Colonic mucosa (tissue), 4 donors: ENCODE data around the gene KRT40. TPM values are rescaled to one million over a fixed set of nuclear protein-coding genes. Genes with fewer than 3 reads are reported as not detected.

Source experiments
- DNase-seq: peaks from one replicate; pipeline ENCODE4 v3.0.0-alpha.2; 2020
- H3K27ac ChIP-seq: fragments of 200-600 bp; one replicate; pipeline ENCODE4 v1.8.0; 2021
- H3K27me3 ChIP-seq: fragments of 200-600 bp; one replicate; pipeline ENCODE4 v1.8.0; 2021
- H3K36me3 ChIP-seq: fragments of 200-600 bp; one replicate; pipeline ENCODE4 v1.8.0; 2021
- H3K4me1 ChIP-seq: fragments of 200-600 bp; one replicate; pipeline ENCODE4 v1.8.0; 2021; ENCODE audit warnings: mild to moderate bottlenecking
- H3K4me3 ChIP-seq: fragments of 200-600 bp; one replicate; pipeline ENCODE4 v1.8.0; 2021
- H3K9ac ChIP-seq, 2 donors: one replicate each; pipeline ENCODE4 v1.7.0; 2013; ENCODE audit warnings: control low read depth in 2 of 2, low read depth in 2 of 2, low read length in 2 of 2
- H3K9me3 ChIP-seq: fragments of 200-600 bp; one replicate; pipeline ENCODE4 v1.8.0; 2021
- intact Hi-C: fragments of 100-400 bp; cut with DNase I; formaldehyde crosslinking; loops from one replicate; pipeline ENCODE4 v1.14.1; 2022
- total RNA-seq, 2 donors: library from RNA; stranded (reverse); fragmentation: NEBNext Ultra II Directional in 1 of 2; extraction: Animal tissue kit (Norgen Biotek cat#: 25700) in 1 of 2; gene quantifications; one replicate each; pipeline ENCODE4 v1.2.1, GENCODE V29; 2021
- TF ChIP-seq, protein P1 (sequence below): fragments of 200-600 bp; IDR thresholded peaks from one replicate; pipeline ENCODE4 v1.8.0; 2022; ENCODE audit warnings: antibody characterized with exemption, mild to moderate bottlenecking
- donor health status: healthy.
- donor health status: DM: no; HTN: no; CAD: no.
- donor health status: DM: no; HTN: no; CAD: no.

KRT40 gene
- total RNA-seq, 2 donors from 2014 or later, result 0.32 TPM; not detected in 1

DNA sequence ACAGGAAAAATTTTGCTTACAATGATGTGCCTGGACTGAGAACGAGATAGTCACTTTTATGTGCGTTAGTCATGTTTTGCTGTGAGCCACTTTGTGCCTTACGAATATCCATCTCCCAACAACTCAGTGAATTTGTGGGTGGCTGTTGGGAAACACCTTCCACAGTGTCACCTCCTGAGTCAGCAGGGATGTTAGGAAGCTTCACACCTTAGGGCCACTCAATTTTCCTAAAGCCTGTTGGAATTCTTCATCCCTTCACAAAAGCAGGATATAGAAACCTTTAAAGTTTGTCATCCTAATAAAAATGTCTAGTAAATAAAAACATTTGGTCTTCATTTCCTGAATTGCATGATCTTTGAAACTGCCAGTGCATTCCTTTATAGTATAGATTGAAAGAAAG lies 29.1 kb upstream of the KRT40 start:
- no peaks in the 10 kb centered on the region for H3K4me1 ChIP-seq
- no peak overlapping the region for H3K27ac ChIP-seq
- H3K9me3 ChIP-seq, result no peaks in the 10 kb centered on the region
- no peak overlapping the region for H3K4me3 ChIP-seq
- H3K36me3 ChIP-seq, result no peaks in the 10 kb centered on the region
- no peak for DNase-seq
- H3K27me3 ChIP-seq, result no peaks in the 10 kb centered on the region
- H3K9ac ChIP-seq, result no peak overlapping the region
- TF ChIP-seq, protein P1, sequence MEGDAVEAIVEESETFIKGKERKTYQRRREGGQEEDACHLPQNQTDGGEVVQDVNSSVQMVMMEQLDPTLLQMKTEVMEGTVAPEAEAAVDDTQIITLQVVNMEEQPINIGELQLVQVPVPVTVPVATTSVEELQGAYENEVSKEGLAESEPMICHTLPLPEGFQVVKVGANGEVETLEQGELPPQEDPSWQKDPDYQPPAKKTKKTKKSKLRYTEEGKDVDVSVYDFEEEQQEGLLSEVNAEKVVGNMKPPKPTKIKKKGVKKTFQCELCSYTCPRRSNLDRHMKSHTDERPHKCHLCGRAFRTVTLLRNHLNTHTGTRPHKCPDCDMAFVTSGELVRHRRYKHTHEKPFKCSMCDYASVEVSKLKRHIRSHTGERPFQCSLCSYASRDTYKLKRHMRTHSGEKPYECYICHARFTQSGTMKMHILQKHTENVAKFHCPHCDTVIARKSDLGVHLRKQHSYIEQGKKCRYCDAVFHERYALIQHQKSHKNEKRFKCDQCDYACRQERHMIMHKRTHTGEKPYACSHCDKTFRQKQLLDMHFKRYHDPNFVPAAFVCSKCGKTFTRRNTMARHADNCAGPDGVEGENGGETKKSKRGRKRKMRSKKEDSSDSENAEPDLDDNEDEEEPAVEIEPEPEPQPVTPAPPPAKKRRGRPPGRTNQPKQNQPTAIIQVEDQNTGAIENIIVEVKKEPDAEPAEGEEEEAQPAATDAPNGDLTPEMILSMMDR, result no peak
- intact Hi-C loops, result no loop called here

DNA sequence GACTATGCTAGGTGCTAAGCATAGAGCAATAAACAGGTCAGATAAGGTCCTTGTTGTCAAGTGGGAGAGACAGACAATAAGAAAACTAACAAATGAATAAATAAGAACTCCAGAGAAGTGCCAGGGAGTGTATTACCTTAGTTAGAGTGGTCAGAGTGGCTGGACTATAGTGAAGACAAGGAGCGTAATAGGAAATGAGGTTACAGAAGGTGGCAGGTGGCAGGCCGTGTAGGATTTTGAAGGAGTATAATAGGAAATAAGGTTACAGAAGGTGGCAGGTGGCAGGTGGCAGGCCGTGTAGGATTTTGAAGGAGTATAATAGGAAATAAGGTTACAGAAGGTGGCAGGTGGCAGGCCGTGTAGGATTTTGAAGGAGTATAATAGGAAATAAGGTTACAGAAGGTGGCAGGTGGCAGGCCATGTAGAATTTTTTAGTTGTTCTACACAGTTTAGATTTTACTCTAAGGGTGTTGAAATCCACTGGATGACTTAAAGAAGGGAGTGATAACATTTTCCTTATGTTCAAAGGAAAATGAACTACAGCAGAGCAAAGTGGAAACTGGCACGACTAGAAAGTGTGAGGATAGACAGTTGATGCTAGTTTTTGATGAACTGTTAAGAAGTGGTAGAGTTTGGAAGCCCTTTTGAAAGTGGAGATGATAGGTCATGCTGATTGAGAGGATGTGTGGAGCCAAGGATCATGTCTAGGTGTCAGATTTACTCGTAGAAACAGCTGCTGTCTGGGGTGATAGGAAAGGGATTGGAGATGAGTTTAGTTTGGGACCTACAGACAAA lies 28.4 kb upstream of the KRT40 start:
- intact Hi-C loops, result no loop called here
- Histone ChIP-seq H3K9me3 (no peaks in the 10 kb centered on the region), H3K4me1 (no peaks in the 10 kb centered on the region), H3K27me3 (no peaks in the 10 kb centered on the region), H3K4me3 (no peak overlapping the region), H3K36me3 (no peaks in the 10 kb centered on the region), H3K27ac (no peak overlapping the region), H3K9ac (no peak overlapping the region)
- no peak for DNase-seq
- TF ChIP-seq, protein P1, result no peak

DNA sequence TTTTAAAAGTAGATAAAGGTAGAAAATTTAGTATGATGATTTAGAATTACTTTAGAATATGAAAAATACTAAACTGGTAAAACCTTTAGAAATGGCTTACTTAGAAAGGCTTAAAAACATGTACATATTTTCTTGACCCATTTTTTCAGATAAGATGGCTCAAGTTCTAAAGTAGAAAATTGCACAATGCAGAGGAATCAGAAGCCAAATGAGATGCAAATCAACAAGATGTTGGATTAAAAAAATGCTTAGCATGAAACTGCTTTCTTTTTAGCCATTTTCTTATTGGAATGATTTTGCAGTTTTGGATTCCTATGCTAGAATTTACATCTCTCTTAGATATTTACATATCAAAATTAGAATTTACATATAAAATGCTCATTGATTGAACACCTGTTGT lies 26.3 kb upstream of the KRT40 start:
- H3K36me3 ChIP-seq, result no peaks in the 10 kb centered on the region
- H3K27me3 ChIP-seq, result no peaks in the 10 kb centered on the region
- no peak overlapping the region for H3K4me3 ChIP-seq
- no peaks in the 10 kb centered on the region for H3K9me3 ChIP-seq
- no peak overlapping the region for H3K9ac ChIP-seq
- TF ChIP-seq, protein P1, result no peak
- no peak overlapping the region for H3K27ac ChIP-seq
- intact Hi-C loops, result no loop called here
- DNase-seq, result no peak
- H3K4me1 ChIP-seq, result no peaks in the 10 kb centered on the region

DNA sequence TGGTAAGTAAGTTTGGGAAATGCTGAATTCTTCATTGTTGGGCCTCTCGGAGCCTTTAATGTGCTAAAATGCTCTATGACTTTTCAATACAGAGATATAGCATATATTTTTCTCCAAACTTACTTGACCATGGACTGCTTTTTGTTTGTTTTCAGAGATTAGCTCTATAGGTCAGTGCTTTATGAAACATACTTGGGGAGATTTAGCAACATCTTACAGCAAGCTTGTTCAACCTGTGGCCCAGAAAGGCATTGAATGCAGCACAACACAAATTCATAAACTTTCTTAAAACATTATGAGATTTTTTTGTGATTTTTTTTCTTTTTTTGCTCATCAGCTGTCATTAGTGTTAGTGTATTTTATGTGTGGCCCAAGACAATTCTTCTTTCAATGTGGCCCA lies 25.8 kb upstream of the KRT40 start:
- Histone ChIP-seq H3K27ac (no peak overlapping the region), H3K9me3 (no peaks in the 10 kb centered on the region), H3K4me1 (no peaks in the 10 kb centered on the region), H3K4me3 (no peak overlapping the region), H3K36me3 (no peaks in the 10 kb centered on the region), H3K9ac (no peak overlapping the region), H3K27me3 (no peaks in the 10 kb centered on the region)
- intact Hi-C loops, result no loop called here
- TF ChIP-seq, protein P1, result no peak
- DNase-seq, result no peak

DNA sequence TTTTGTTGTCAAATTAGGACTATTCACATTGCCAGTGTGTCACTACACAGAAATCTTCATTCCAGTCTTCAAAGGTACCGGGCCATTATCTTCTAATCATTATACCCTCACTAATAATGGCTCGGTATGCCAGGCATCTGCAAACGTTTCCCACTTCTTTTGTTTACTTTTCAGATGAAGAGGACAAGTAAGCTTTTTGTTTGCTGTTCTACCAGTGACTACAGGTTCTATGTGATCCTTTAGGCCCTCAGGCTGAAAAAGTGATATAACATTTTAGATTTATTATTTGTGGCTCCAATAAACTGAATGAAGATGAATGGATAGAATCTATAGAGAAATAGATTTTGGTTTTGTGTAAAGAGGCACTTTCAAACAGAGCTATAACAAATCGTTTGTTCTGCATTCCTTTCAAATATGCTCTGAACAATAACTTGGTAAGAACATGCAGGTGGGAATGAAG lies 25.2 kb upstream of the KRT40 start:
- Histone ChIP-seq H3K4me1 (no peaks in the 10 kb centered on the region), H3K36me3 (no peaks in the 10 kb centered on the region), H3K27ac (no peak overlapping the region), H3K4me3 (no peak overlapping the region), H3K9ac (no peak overlapping the region), H3K27me3 (no peaks in the 10 kb centered on the region), H3K9me3 (no peaks in the 10 kb centered on the region)
- intact Hi-C loops, result no loop called here
- DNase-seq, result no peak
- TF ChIP-seq, protein P1, result no peak
